Neural crest cell (in vitro differentiated cells): ENCODE measurements around the gene ZNF629. TPM values are rescaled to one million over a fixed set of nuclear protein-coding genes. Genes with fewer than 3 reads are reported as not detected.
"Not testable (repeated sequence)": the region's sequence is repeated elsewhere in the genome, so short reads cannot be mapped to it uniquely, and the experiment has no call there.

Source experiments
- DNase-seq: peaks from one replicate; pipeline ENCODE4 v3.0.0; 2021; ENCODE audit warnings: low read depth, mixed read lengths, low spot score
- H3K27ac Mint-ChIP-seq: one replicate; pipeline ENCODE4 v1.8.0; 2021; ENCODE audit warnings: mild to moderate bottlenecking, mixed read lengths; ENCODE audit not compliant: unreplicated experiment
- H3K27me3 Mint-ChIP-seq: 2 replicates; pipeline ENCODE4 v1.8.0; 2021; ENCODE audit warnings: low read depth, mild to moderate bottlenecking, mixed read lengths
- H3K36me3 Mint-ChIP-seq: 2 replicates; pipeline ENCODE4 v1.8.0; 2021; ENCODE audit warnings: low read depth, mild to moderate bottlenecking, mixed read lengths
- H3K4me1 Mint-ChIP-seq: 2 replicates; pipeline ENCODE4 v1.8.0; 2021; ENCODE audit warnings: mixed read lengths
- H3K4me3 Mint-ChIP-seq: one replicate; pipeline ENCODE4 v1.8.0; 2021; ENCODE audit warnings: mild to moderate bottlenecking, mixed read lengths
- H3K9me3 Mint-ChIP-seq: 2 replicates; pipeline ENCODE4 v1.8.0; 2021; ENCODE audit warnings: mixed read lengths
- total RNA-seq: library from RNA; stranded (reverse); gene quantifications from 2 replicates; pipeline ENCODE4 v1.2.1, GENCODE V29; 2021
- TF ChIP-seq, protein P1 (sequence below): fragments of 200-600 bp; sonication (generic); conservative IDR thresholded peaks from 2 replicates; pipeline ENCODE4 v1.5.0; 2021; ENCODE audit warnings: antibody characterized with exemption, mild to moderate bottlenecking

ZNF629 gene
- total RNA-seq, 1 donor from 2014 or later: 41.0 TPM

DNA sequence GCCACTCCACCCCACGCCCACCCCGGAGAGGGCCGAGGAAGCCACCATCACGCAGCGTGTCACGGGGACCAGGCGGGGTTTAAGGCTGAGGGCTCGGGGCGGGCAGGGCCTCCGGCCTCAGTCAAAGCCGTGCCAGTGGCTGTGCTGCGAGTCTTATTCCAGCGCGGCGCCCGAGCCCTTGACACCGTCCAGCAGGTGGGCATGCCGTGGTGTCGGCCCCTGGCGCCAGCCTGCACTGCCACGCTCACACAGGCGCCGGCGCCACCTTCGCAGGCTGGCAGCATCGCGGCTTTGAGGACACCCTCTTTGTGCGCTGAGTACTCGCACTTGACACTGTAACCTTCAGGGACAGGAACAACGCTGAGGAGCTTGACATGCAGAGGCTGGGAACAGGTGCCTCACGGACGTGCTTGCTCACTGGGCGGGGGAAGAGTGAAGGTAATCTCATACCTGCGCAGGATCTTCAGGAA, 34.0 kb upstream of the ZNF629 start:
- Mint-ChIP-seq H3K27me3 (no peaks in the 10 kb centered on the region), H3K4me1 (no peaks in the 10 kb centered on the region), H3K4me3 (no peak overlapping the region), H3K27ac (no peak overlapping the region), H3K9me3 (no peaks in the 10 kb centered on the region), H3K36me3 (no peaks in the 10 kb centered on the region)
- TF ChIP-seq, protein P1, sequence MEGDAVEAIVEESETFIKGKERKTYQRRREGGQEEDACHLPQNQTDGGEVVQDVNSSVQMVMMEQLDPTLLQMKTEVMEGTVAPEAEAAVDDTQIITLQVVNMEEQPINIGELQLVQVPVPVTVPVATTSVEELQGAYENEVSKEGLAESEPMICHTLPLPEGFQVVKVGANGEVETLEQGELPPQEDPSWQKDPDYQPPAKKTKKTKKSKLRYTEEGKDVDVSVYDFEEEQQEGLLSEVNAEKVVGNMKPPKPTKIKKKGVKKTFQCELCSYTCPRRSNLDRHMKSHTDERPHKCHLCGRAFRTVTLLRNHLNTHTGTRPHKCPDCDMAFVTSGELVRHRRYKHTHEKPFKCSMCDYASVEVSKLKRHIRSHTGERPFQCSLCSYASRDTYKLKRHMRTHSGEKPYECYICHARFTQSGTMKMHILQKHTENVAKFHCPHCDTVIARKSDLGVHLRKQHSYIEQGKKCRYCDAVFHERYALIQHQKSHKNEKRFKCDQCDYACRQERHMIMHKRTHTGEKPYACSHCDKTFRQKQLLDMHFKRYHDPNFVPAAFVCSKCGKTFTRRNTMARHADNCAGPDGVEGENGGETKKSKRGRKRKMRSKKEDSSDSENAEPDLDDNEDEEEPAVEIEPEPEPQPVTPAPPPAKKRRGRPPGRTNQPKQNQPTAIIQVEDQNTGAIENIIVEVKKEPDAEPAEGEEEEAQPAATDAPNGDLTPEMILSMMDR: no peak
- DNase-seq: no peak

- Mint-ChIP-seq H3K4me3 (no peak overlapping the region), H3K27me3 (no peaks in the 10 kb centered on the region), H3K9me3 (no peaks in the 10 kb centered on the region), H3K27ac (no peak overlapping the region), H3K36me3 (no peaks in the 10 kb centered on the region), H3K4me1 (peaks cover 15% of the 10 kb centered on the region)
- TF ChIP-seq, protein P1: no peak
- DNase-seq: no peak
Measured at GRCh38 chr16:30816769-30817168, 29.8 kb upstream of the ZNF629 start.

GRCh38 chr16:30813821-30814189, 26.8 kb upstream of the ZNF629 start:
- peak overlapping the region; percentile 66 for H3K4me3 Mint-ChIP-seq
- H3K27ac Mint-ChIP-seq: no peak overlapping the region

DNA sequence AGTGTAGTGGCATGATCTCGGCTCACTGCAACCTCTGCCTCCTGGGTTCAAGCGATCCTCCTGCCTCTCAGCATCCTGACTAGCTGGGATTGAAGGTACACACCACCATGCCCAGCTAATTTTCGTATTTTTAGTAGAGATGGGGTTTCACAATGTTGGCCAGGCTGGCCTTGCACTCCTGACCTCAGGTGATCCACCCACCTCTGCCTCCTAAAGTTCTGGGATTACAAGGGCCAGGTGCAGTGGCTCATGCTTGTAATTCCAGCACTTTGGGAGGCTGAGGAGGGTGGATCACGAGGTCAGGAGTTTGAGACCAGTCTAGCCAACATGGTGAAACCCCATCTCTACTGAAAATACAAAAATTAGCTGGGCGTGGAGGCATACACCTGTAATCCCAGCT, 22.7 kb upstream of the ZNF629 start:
- not testable (repeated sequence) for DNase-seq, H3K4me3 Mint-ChIP-seq, H3K27me3 Mint-ChIP-seq, H3K36me3 Mint-ChIP-seq, H3K27ac Mint-ChIP-seq, H3K9me3 Mint-ChIP-seq
- H3K4me1 Mint-ChIP-seq: peaks cover 32% of the 10 kb centered on the region

More at GRCh38 chr16:30813821-30814189, 26.8 kb upstream of the ZNF629 start:
- Mint-ChIP-seq H3K4me1 (peaks cover 15% of the 10 kb centered on the region), H3K36me3 (no peaks in the 10 kb centered on the region), H3K9me3 (no peaks in the 10 kb centered on the region), H3K27me3 (no peaks in the 10 kb centered on the region)
- TF ChIP-seq, protein P1: no peak
- DNase-seq: no peak

DNA sequence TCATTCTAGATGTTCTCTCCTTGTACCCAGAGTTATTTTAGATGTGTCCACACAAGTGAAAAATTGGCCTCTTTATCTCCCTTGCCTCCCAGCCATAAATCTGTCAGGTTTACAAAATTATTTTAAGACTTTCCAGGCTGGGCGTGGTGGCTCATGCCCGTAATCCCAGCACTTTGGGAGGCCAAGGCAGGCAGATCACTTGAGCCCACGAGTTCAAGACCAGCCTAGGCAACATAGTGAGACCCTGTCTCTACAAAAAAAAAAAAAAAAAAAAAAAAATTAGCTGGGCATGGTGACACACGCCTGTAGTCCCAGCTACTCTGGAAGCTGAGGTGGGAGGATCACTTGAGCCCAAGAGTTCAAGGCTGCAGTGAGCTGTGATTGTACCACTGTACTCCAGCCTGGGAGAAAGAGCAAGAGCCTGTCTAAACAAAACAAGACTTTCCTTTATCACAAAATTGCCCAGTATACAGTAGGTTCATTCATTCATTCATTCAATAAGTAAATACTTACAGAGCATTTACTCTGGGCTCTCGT, 22.0 kb upstream of the ZNF629 start:
- not testable (repeated sequence) for DNase-seq, H3K9me3 Mint-ChIP-seq, H3K36me3 Mint-ChIP-seq, H3K27ac Mint-ChIP-seq, H3K27me3 Mint-ChIP-seq
- Mint-ChIP-seq H3K4me1 (peaks cover 25% of the 10 kb centered on the region), H3K4me3 (peak overlapping the region; percentile 51)

DNA sequence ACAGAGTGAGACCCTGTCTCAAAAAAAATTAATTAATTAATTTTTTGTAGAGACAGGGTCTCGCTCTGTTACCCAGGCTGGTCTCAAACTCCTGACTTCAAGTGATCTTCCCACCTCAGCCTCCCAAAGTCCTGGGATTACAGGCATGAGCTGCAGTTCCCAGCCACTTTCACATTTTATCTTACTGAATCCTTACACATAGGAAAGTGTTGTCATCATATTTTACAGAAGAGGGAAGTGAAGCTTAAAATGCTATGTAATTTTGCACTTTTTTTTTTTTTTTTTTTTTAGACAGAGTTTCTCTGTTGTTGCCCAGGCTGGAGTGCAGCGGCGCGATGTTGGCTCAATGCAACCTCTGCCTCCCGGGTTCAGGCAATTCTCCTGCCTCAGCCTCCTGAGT, 21.1 kb upstream of the ZNF629 start:
- Mint-ChIP-seq H3K27me3 (no peaks in the 10 kb centered on the region), H3K27ac (no peak overlapping the region), H3K36me3 (no peaks in the 10 kb centered on the region), H3K4me1 (peaks cover 24% of the 10 kb centered on the region), H3K4me3 (no peak overlapping the region), H3K9me3 (no peaks in the 10 kb centered on the region)
- no peak for DNase-seq
- TF ChIP-seq, protein P1: no peak
